Ectodermal cell (in vitro differentiated cells): ENCODE results near the gene STXBP4.

ENCODE experiments used
- H3K27ac ChIP-seq: 2 replicates; pipeline ENCODE4 v1.7.0; 2013; ENCODE audit warnings: mild to moderate bottlenecking, low read depth, low read length; ENCODE audit not compliant: insufficient read depth, poor library complexity, severe bottlenecking
- H3K27me3 ChIP-seq: 2 replicates; pipeline ENCODE4 v1.7.0; 2013; ENCODE audit warnings: mild to moderate bottlenecking, low read length; ENCODE audit not compliant: insufficient read depth, control insufficient read depth, poor library complexity, severe bottlenecking
- H3K36me3 ChIP-seq: one replicate; pipeline ENCODE4 v1.7.0; 2013; ENCODE audit warnings: low read length; ENCODE audit not compliant: control insufficient read depth, insufficient read depth
- H3K4me1 ChIP-seq: one replicate; pipeline ENCODE4 v1.7.0; 2013; ENCODE audit warnings: low read length; ENCODE audit not compliant: control insufficient read depth, insufficient read depth
- H3K4me3 ChIP-seq: 2 replicates; pipeline ENCODE4 v1.7.0; 2013; ENCODE audit warnings: low read depth, low read length, control low read depth; ENCODE audit not compliant: insufficient read depth
- H3K9me3 ChIP-seq: 2 replicates; pipeline ENCODE4 v1.7.0; 2013; ENCODE audit warnings: mild to moderate bottlenecking, low read length, moderate library complexity; ENCODE audit not compliant: control insufficient read depth
- WGBS, 2 experiments: methylation state at CpG; one replicate each; pipeline ENCODE4 v1.1.7; 2013; ENCODE audit warnings: missing lambda C conversion rate in 2 of 2; 5-methylcytosine and 5-hydroxymethylcytosine counted together

STXBP4 gene

GRCh38 chr17:54941285-54941684 is 27.3 kb upstream of the STXBP4 start:
- Histone ChIP-seq H3K9me3 (no peaks in the 10 kb centered on the region), H3K36me3 (peaks cover 4% of the 10 kb centered on the region), H3K27me3 (no peaks in the 10 kb centered on the region), H3K4me1 (no peaks in the 10 kb centered on the region), H3K4me3 (no peak overlapping the region), H3K27ac (no peak overlapping the region)
- WGBS, 2 experiments, result 100% methylated on average over 1 of the region's 1 CpG

GRCh38 chr17:54944796-54945195 is 23.8 kb upstream of the STXBP4 start:
- Histone ChIP-seq H3K4me1 (no peaks in the 10 kb centered on the region), H3K36me3 (peaks cover 11% of the 10 kb centered on the region), H3K27me3 (no peaks in the 10 kb centered on the region), H3K9me3 (no peaks in the 10 kb centered on the region), H3K27ac (no peak overlapping the region), H3K4me3 (no peak overlapping the region)
- 87 to 95% methylated on average over 1 of the region's 1 CpG for whole genome bisulfite sequencing, 2 experiments

- WGBS, 2 experiments, result 91 to 100% methylated on average over 1 of the region's 1 CpG
- Histone ChIP-seq H3K9me3 (no peaks in the 10 kb centered on the region), H3K36me3 (peaks cover 15% of the 10 kb centered on the region), H3K4me1 (no peaks in the 10 kb centered on the region), H3K27me3 (no peaks in the 10 kb centered on the region), H3K27ac (no peak overlapping the region), H3K4me3 (no peak overlapping the region)
Observed at GRCh38 chr17:54945231-54945630, 23.3 kb upstream of the STXBP4 start.

- Histone ChIP-seq H3K36me3 (peaks cover 15% of the 10 kb centered on the region), H3K27me3 (no peaks in the 10 kb centered on the region), H3K27ac (no peak overlapping the region), H3K4me1 (no peaks in the 10 kb centered on the region), H3K9me3 (no peaks in the 10 kb centered on the region), H3K4me3 (no peak overlapping the region)
- 93 to 100% methylated on average over 1 of the region's 1 CpG for WGBS, 2 experiments
Observed at GRCh38 chr17:54945671-54946070, 22.9 kb upstream of the STXBP4 start.

- peaks cover 15% of the 10 kb centered on the region for H3K36me3 ChIP-seq
Observed at GRCh38 chr17:54947396-54947795, 21.2 kb upstream of the STXBP4 start.

GRCh38 chr17:54948380-54948779 is 20.2 kb upstream of the STXBP4 start:
- WGBS, 2 experiments, result 95 to 97% methylated on average over 5 of the region's 5 CpGs
- Histone ChIP-seq H3K27ac (no peak overlapping the region), H3K9me3 (no peaks in the 10 kb centered on the region), H3K4me3 (no peak overlapping the region), H3K27me3 (no peaks in the 10 kb centered on the region), H3K4me1 (no peaks in the 10 kb centered on the region), H3K36me3 (peaks cover 15% of the 10 kb centered on the region)

More at GRCh38 chr17:54947396-54947795, 21.2 kb upstream of the STXBP4 start:
- Histone ChIP-seq H3K9me3 (no peaks in the 10 kb centered on the region), H3K4me3 (no peak overlapping the region), H3K4me1 (no peaks in the 10 kb centered on the region), H3K27me3 (no peaks in the 10 kb centered on the region), H3K27ac (no peak overlapping the region)
- 92 to 97% methylated on average over 2 of the region's 2 CpGs for WGBS, 2 experiments

- Histone ChIP-seq H3K27ac (no peak overlapping the region), H3K4me3 (no peak overlapping the region), H3K4me1 (no peaks in the 10 kb centered on the region), H3K36me3 (peaks cover 17% of the 10 kb centered on the region), H3K27me3 (no peaks in the 10 kb centered on the region), H3K9me3 (no peaks in the 10 kb centered on the region)
- WGBS, 2 experiments, result 98 to 100% methylated on average over 2 of the region's 2 CpGs
Observed at GRCh38 chr17:54950116-54950515, 18.4 kb upstream of the STXBP4 start.

- H3K27me3 ChIP-seq, result no peaks in the 10 kb centered on the region
- H3K4me1 ChIP-seq, result no peaks in the 10 kb centered on the region
- H3K4me3 ChIP-seq, result no peak overlapping the region
- H3K36me3 ChIP-seq, result peaks cover 18% of the 10 kb centered on the region
- H3K27ac ChIP-seq, result no peak overlapping the region
- H3K9me3 ChIP-seq, result no peaks in the 10 kb centered on the region
- WGBS, 2 experiments, result 98% methylated on average over 3 to 4 of the region's 4 CpGs
Observed at GRCh38 chr17:54951286-54951685, 17.3 kb upstream of the STXBP4 start.

- H3K36me3 ChIP-seq, result peaks cover 31% of the 10 kb centered on the region
- no peaks in the 10 kb centered on the region for H3K27me3 ChIP-seq
- WGBS, 2 experiments, result 79 to 81% methylated on average over 3 of the region's 3 CpGs
- no peak overlapping the region for H3K4me3 ChIP-seq
- H3K9me3 ChIP-seq, result no peaks in the 10 kb centered on the region
- no peak overlapping the region for H3K27ac ChIP-seq
- H3K4me1 ChIP-seq, result no peaks in the 10 kb centered on the region
Observed at GRCh38 chr17:54956791-54957190, 11.8 kb upstream of the STXBP4 start.

- Histone ChIP-seq H3K4me1 (peaks cover 9% of the 10 kb centered on the region), H3K36me3 (peaks cover 14% of the 10 kb centered on the region), H3K9me3 (no peaks in the 10 kb centered on the region), H3K27me3 (no peaks in the 10 kb centered on the region), H3K27ac (peak overlapping the region; percentile 58), H3K4me3 (peak overlapping the region; percentile 81)
- WGBS, 2 experiments, result 0 to 2% methylated on average over 20 of the region's 21 CpGs
Observed at GRCh38 chr17:54967621-54968261, 824 bp upstream of the STXBP4 start.

GRCh38 chr17:54968988-54969332 is 395 bp downstream of the STXBP4 start:
- H3K9me3 ChIP-seq, result no peaks in the 10 kb centered on the region
- H3K27ac ChIP-seq, result peak overlapping the region; percentile 48
- H3K36me3 ChIP-seq, result peaks cover 6% of the 10 kb centered on the region
- H3K4me3 ChIP-seq, result peak overlapping the region; percentile 81
- no peaks in the 10 kb centered on the region for H3K27me3 ChIP-seq
- peaks cover 9% of the 10 kb centered on the region for H3K4me1 ChIP-seq
- WGBS, 2 experiments, result 1% methylated on average over 13 of the region's 13 CpGs
